Gastrocnemius medialis (tissue), 4 donors: ENCODE data around the gene MACROD2.

Experiments used
- POLR2A ChIP-seq, 2 donors: fragments of 450-650 bp; IDR thresholded peaks; one replicate each; pipeline ENCODE4 v1.6.1; 2017; ENCODE audit warnings: antibody characterized with exemption in 2 of 2, mild to moderate bottlenecking in 2 of 2, moderate library complexity in 2 of 2
- TF ChIP-seq, protein P1 (sequence below), 5 experiments: fragments of 450-650 bp in 3 of 5; fragments of 200-600 bp in 2 of 5; sonication (generic) in 2 of 5; IDR thresholded peaks in 4 of 5; conservative IDR thresholded peaks in 1 of 5; 1 replicate in 4 of 5; 2 replicates in 1 of 5; pipeline ENCODE4 v1.5.1; 2016 to 2019; ENCODE audit warnings: antibody characterized with exemption in 5 of 5, mild to moderate bottlenecking in 3 of 5, moderate library complexity in 3 of 5

DNA sequence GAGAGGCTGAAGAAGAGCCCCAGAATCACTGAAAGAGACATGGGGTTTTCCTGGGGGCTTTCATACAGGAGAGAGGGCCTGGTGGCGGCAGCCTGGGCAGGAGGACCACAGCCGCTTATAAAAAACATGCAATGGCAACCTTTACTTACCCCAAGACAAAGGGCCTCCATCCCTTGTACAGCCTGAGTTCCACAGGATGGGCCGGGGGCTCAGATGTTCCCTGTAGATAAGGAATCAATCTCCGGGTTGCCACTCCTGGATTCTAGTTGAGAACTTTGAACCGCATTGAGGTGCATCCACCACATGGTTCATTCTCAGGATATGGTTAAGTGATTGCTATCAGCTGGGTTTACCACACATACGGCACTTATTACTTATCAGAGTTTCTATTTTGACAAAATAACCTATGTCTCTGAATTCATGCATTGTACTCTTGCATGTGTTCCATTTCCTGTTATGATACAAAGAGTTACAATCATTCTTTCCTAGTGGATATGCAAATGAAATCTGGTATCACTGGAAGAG is 1900.3 kb downstream of the MACROD2 start:
- TF ChIP-seq, protein P1, sequence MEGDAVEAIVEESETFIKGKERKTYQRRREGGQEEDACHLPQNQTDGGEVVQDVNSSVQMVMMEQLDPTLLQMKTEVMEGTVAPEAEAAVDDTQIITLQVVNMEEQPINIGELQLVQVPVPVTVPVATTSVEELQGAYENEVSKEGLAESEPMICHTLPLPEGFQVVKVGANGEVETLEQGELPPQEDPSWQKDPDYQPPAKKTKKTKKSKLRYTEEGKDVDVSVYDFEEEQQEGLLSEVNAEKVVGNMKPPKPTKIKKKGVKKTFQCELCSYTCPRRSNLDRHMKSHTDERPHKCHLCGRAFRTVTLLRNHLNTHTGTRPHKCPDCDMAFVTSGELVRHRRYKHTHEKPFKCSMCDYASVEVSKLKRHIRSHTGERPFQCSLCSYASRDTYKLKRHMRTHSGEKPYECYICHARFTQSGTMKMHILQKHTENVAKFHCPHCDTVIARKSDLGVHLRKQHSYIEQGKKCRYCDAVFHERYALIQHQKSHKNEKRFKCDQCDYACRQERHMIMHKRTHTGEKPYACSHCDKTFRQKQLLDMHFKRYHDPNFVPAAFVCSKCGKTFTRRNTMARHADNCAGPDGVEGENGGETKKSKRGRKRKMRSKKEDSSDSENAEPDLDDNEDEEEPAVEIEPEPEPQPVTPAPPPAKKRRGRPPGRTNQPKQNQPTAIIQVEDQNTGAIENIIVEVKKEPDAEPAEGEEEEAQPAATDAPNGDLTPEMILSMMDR (IDR thresholded peaks at IDR 0.05 in 4 of 5, conservative IDR thresholded peaks at IDR 0.05 in 1 of 5): no peak
- no peak for TF ChIP-seq POLR2A (IDR thresholded peaks at IDR 0.05)
